Sciatic nerve (tissue), 2 donors: ENCODE results near the gene POP4. TPM values are rescaled to one million over a fixed set of nuclear protein-coding genes. Genes with fewer than 3 reads are reported as not detected.

Experiments
- ATAC-seq: fragments of 200-7000 bp; cut with Tn5 transposase; one replicate; pipeline ENCODE4 v1.9.1; 2020; ENCODE audit warnings: mild to moderate bottlenecking, moderate library complexity
- DNase-seq: peaks from one replicate; pipeline ENCODE4 v3.0.0-alpha.2; 2020; ENCODE audit warnings: low spot score
- intact Hi-C: fragments of 100-400 bp; cut with DNase I; formaldehyde crosslinking; loops from one replicate; pipeline ENCODE4 v1.14.2; 2022
- total RNA-seq: library from RNA; stranded (reverse); fragmentation: NEBNext Ultra II Directional; extraction: Animal tissue kit (Norgen Biotek cat#: 25700); gene quantifications from one replicate; pipeline ENCODE4 v1.2.1, GENCODE V29; 2021
- donor health status: DM: no; HTN: no; CAD: no.
- donor health status: DM: no; HTN: no; CAD: no.

Gene POP4
- total RNA-seq, 1 donor from 2014 or later: 40.0 TPM

DNA sequence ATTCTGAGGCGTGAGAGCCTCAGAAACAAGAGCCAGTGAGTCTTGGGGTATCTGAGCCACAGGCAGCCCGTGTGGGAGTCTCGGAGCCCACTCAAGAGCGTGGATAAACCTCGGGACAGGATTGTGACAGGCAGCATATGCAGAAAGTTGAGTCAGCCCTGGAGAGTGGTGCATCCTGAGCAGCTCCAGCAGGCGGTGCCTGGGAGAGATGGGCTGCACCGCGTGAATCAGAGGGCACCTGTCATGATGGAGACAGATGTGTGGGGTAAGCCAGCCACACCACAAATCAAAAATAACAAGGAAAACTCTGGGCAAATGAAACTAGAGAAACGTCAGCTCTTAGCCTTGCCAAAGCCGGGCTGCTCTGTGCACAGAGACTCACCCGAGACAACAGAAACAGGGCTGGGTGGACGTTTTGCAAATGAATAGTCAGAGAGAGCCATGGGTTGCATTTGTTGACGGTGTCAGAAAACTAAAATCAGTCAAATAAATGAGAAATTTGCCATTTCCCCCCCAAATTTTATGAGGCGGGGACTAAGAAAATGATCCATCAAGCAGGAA, 30.0 kb upstream of the POP4 start:
- intact Hi-C loops: no loop called here
- ATAC-seq (no peak), DNase-seq (no peak)

DNA sequence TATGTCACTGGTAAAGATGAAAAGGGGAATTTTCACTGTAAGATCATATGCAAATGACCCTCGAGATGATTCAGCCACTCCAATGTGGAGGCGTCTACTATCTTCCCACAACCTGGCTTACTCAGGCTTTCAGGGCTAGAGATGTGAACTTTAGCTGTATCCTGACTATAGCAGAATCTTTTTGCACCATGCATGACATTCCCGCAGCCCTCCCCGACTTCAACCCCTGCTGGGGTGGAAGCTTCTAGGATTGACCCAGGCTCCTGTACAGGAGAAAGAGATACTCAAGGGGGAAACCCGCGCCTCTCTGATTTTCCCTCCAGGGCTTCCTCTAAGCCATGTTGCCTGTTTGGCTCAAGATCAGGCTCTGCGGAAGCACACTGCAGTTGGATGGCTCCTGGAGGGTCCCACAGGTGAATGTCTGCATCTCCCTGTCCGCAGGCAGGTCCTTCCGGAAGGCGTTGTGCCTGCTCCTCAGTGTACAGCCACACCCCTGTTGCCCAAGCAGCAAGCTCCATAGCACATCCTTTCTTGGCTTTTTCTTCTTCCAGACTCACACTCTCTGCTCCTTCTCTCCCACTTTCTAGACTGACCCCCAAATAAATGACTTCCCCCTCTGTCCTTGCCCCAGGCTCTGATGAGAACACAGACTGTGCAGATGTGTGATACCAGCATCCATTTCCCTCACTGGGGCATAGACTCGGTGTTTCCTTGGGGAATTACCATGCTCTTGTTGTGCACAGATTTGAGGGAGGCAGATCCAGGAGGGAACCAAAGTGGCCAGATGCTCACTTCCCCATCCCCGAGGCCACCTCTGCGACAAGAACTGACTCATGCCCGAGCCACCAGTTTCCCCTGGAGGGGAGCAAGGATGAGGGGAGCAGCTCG, 29.1 kb upstream of the POP4 start:
- DNase-seq: no peak
- no peak for ATAC-seq
- intact Hi-C loops: no loop called here

DNA sequence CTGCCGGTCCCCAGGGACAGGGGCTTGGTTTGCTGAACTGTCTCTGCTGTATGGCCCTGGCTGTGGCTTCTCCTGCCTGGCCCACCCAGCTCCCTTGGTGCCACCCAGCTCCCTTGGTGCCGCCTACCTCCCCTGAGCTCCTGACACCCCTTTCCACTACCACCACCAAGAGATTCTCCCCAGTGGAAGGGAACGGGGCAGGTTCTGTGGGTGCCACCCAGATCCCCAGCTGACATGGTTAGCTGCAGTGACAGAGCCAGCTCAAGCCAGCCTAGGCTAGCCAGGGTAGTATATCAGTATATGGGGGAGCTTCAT, 28.5 kb upstream of the POP4 start:
- no peak for ATAC-seq
- intact Hi-C loops: no loop called here
- DNase-seq: no peak

DNA sequence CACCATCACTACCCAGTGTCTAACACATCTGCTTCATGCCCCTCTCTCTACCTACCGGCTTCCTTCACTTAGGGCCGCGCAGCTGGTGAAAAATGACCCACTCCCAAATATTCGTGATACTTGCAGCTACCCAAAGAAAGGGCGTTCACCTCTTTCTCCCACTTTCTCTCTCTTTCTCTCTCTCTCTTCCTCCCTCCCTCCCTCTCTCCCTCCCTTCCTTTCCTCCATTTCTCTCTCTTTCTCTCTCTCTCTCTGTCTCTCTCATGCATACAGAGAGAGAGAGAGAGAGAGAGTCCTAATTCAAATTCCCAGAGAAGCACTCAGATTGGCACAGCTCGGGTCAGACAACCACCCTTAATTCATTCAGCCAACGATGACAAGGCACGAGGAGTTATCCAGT, 27.7 kb upstream of the POP4 start:
- DNase-seq (no peak), ATAC-seq (no peak)
- intact Hi-C loops: no loop called here

DNA sequence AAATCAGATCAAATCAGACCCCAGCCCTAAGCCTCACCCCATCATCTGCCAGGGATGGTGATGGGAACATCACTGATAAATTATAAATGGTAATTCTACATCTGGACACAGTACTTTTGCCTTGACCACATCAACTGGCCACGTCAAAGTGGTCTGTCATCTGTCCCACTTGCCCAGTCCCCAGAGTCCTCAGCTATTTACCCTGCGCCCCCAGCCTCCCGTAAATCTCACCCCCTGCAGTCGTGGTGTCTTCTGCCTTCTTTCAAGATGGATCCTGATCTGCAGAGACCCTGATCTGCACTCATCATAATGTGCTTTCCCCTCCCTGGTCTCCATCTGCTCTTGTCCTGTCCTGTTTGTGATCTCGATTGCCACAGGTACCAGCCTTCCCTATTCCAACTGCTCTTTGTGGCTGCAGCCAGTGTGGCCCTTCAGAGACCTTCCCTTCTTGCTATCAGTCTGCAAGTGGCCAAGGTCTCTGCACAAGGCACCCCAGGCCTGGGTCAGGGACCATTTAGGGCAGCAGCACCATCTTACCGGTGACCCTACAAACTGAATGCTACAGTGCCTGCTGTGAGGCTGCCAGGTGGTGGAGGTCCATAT, 26.7 kb upstream of the POP4 start:
- ATAC-seq (no peak), DNase-seq (no peak)
- intact Hi-C loops: no loop called here

DNA sequence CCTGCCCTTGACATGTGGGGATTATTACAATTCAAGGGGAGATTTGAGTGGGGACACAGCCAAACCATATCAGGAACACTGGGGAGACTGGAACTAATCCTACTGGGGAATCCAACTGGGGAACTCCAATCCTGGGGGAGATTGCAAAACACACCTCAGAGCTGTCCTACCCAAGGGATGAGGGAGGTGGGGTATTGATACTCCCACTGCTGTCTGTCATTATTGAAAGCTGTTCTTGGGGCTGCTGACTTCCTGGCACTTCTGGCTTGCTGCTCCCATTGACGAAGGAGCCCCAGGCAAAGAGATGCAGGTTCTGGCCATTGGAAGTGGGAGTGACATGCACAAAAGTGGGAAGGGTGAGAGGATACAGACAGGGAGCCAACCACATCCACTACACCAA, 24.7 kb upstream of the POP4 start:
- no peak for ATAC-seq
- no peak for DNase-seq
- intact Hi-C loops: no loop called here

DNA sequence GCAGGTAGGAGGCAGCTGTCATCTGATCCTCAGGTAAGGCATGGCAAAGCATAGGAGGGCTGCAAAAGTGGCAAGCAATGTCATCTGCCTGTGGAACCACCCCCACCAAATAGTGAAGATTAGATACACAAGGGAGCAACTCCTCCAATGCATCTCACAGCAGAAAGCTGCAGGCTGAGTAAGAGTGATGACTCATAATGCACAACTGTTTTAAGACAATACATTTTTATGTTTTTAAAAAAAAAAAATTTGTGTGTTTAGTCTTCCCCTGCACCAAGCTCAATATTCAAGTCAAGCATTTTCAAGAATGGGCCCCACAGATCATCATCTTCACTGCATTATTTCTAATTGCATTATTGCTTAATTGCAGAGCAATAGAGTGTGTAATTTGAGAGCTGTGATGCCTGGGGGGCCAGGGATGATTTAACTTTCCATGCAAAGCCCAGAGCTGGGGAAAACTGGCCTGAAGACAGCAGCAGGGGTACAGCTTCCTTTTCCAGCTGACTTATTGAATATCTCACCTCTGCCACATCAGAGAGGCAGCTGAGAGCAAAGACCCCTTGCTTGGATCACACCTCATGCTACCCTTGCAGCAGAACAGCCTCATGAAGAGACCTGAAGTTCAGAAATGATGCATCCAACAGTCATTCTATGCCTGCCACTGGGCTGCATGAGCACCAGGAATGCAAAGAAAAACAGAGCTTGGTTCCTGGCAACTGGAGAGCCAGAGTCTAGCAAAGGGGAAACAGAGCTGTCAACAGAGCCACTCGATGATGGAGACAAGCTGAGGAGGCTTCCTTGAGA, 22.7 kb upstream of the POP4 start:
- intact Hi-C loops: no loop called here
- no peak for ATAC-seq
- no peak for DNase-seq

DNA sequence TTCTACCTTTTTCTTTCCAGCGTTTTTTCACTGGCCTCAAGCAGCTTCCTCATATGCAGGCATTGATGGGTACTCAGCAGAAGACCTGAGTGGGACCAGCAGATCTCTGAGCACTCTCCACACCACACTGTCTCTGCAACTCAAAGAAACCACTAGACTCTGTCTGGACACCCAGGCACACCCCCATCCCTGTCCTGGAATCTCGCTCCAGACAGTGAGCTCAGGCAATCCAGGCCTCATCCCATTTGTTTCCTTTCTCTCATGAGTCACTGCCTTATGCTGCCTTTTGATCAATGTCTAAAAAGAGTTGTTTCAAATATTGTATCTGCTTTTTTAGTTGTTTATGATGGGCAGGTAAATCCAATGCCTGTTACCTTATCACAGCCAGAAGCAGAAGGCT, 19.7 kb upstream of the POP4 start:
- ATAC-seq (no peak), DNase-seq (no peak)
- intact Hi-C loops: no loop called here

DNA sequence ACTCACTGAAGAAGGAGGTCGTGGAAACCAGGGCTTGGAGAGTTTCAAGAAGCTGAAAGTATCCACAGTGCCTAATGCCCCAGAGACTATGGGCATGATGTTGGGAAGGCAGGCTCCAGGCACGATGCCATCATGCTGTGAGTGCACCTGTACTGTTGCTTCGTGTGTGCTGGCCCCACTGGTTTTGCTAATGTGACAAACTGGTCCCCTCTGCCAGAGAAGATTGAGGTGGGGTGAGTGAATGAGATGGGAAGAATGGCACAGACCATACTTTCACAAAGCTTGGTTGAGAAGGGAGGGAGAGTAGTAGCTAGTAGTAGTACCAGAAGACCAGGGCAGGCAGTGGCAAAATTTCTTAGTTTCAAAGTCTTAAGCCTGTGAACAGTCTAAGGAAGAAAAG, 19.0 kb upstream of the POP4 start:
- intact Hi-C loops: no loop called here
- no peak for ATAC-seq
- DNase-seq: no peak

DNA sequence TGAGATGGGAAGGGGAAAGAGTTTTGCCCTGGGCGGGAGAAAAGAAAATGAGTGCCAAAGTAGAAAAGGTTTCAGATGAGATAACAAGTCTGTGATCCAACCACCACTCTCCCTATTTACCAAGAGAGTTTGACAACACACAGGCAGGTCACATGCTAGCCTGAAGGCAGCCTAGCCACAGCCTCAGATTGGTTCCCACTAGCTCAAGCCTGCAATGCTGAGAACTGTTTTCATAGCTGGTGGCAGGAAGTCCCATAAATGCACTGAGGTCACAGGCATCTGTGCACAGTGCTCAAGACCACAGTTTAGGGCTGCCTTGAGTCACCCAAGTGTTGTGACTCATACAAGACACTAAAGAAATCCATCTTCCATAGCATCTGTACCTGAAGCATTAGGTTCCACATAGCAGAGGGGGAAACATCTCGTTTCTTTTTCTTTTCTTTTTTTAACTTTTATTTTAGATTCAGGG, 18.5 kb upstream of the POP4 start:
- DNase-seq: no peak
- no peak for ATAC-seq
- intact Hi-C loops: no loop called here

DNA sequence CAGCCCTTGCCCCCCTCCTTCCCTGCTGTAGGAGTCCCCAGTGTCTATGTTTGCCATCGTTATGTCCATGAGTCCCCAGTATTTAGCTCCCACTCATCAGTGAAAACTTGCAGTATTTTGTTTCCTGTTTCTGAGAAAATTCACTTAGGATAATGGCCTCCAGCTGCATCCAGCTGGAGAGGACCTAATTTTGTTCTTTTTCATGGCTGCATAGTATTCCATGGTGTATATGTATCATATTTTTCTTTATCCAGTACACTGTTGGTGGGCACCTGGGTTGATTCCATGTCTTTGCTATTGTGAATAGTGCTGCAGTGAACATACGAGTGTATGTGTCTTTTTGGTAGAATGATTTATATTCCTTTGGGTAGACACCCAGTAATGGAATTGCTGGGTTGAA, 18.0 kb upstream of the POP4 start:
- ATAC-seq (no peak), DNase-seq (no peak)
- intact Hi-C loops: no loop called here

DNA sequence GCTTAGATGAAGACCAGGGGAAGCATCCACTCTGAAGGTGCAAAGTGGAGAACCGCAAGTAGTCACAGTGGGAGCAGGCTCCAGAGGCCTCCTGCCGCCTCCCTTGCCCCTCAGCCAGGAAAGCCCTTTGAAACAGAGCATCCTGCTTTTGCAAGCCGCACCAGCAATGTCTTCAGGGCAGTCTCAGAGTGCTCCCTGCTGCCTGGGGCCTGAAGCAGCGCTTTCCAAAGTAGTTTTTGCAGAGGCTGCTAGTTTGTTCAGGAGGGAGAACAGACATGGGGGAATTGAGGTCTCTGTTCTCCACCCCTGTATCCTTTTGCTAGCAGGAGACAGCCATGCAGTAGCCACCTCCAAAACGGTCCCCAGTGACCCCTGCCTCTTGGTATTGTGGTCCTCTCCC, 15.8 kb upstream of the POP4 start:
- DNase-seq (no peak), ATAC-seq (no peak)
- intact Hi-C loops: no loop called here

DNA sequence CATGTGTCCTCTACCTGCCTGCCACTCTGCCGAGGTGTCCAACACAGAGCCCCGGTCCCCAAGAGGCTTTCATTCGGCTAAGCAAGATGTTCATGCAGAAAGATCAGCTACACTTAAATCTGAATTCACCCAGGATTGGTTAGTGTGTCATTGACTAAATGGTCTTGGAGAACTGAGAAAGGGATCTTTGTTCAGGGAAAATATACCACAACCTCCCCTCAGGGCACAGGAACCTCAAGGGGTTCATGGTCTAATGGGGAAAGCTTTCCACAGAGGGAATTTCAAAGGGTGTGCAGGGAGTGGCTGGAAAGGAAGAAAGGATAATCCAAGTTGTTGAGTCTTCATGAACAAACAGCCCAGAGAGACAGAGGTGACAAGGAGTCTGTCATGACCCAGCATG, 14.4 kb upstream of the POP4 start:
- intact Hi-C loops: no loop called here
- DNase-seq (no peak), ATAC-seq (no peak)

DNA sequence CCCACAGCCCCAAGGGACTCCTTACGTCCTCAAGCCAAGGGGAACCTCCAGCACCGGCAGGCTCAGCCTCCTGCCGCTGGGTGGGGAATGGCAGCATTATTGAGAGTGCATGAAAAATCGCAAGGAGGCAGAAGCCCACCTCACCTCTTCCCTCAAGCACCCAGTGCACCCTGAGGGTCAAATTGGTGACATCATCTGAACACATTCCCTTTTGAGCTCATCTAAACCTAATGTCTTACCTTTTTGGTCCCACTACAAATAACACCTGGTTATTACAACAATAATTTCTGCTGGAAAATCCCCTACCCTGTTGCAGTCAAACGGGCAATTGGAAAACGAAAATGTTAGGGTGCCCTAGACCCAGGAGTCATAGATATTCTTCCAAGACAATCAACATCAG, 12.2 kb upstream of the POP4 start:
- ATAC-seq (no peak), DNase-seq (no peak)
- intact Hi-C loops: no loop called here

DNA sequence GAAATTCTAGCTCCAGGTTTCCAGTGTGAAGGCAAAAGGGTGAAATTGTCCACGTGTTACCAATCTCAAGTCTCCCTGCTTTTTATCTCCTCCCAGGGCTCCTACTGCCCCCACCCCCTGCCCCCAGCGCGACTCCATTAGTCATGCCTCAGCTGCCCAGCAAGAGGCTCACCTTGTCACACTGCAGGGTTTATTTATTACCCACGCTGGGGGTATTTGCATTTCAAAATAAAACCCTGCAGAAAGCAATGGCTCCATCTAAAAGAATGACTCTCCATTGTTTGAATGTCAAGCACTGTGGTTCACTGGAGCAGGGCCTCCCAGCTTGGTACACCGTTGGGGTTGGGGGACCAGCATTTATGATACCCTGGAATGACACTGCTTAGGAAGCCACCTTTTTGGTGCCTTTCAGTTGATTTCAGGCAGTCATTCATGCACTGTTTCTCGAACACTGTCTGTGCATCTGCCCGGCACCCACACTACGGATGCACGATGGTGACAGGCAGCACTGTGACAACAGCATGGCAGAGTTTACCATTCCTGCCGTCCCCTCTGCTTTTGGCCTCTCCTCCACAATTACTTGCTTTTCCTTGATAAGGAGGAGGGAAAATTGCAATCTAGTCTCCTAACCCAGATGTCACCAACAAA, 9.9 kb upstream of the POP4 start:
- DNase-seq (no peak), ATAC-seq (no peak)
- intact Hi-C loops: no loop called here

DNA sequence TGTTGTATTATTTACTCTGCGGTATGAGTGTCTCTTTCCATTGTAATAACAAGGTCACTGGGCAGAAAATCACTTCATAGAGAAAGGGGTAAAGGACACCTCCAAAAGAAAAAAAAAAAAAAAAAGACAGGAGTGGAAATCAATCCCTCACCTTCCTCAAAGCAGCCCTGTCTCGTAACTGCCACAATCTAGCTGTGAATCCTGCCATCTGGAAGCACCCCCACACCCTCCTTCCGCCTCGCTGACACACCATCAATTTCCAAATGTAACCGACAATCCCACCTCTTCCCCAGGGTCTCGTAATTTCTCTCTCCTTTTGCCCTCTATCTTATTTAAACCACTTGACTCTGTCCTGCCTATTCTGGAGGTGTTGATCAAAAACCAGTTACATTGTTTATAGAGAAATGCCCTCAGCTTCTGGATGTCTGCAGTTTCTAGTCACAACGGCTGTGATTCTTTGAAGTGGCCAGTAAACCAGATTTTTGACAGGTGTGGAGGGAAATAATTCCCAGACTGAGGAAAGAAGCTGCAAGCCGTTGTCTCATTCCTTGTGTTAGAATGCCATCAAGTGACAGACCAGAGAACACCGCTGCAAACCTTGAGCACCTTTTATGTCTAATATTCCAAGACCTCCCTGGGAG, 9.1 kb upstream of the POP4 start:
- no peak for ATAC-seq
- intact Hi-C loops: no loop called here
- no peak for DNase-seq

DNA sequence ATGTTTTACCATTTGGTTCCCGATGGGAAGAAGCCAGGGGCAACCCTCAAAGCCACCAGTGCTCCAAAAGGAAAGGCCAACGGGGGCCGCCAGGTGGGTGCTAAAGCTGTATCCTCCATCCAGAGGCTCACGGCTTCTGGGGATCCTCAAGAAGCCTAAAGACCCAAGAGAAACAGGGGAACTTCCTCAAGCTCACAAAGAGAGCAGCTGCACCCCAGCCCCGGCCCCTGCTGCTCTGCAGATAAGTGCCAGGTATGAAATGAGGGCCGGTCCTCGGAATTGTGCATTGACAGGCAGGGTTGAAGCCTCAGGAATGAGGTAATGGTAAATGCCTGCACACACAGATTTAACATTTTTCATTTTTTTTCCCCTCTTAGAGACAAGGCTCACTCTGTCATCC, 8.0 kb upstream of the POP4 start:
- DNase-seq: no peak
- intact Hi-C loops: no loop called here
- ATAC-seq: no peak

DNA sequence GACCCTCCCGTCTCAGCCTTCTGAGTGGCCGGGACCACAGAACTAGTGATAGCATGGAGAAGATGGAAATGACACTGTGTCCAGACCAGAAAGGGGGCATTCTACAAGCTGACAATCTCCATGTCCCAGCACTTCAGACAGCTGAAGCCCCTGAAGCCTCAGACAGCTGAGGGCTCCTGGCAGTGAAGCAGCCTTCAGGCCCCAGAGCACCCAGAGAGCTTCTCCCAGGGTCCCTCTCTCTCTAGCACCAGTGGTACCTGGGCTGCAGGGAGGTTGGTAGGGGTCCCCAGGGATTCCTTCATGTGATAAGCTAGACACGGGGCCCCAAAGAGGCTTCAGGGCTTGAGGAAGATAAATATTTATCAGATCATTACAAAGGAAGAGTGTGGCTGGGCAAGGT, 7.6 kb upstream of the POP4 start:
- DNase-seq (no peak), ATAC-seq (no peak)
- intact Hi-C loops: no loop called here

DNA sequence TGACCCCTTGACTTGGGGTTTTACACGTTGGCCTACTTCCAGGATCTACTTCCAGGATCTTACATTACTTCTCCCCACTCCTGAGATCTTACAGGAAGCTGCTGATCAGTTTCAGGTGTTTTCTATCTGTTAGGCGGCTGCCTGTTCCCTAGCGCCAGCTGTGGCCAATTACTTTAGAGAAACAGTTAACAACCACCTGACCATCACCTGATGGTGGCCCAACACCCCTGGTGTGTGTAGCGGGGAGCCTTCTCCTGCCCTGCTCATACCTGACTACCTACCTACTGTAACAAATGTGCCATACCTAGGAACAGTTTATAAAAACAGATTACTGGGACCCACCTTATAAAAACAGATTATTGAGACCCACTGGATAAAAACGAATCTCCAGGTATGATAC, 2.8 kb upstream of the POP4 start:
- no peak for ATAC-seq
- intact Hi-C loops: no loop called here
- no peak for DNase-seq
